HCT116 (cell line): ENCODE data around the gene THSD7B. TPM values are rescaled to one million over a fixed set of nuclear protein-coding genes. Genes with fewer than 3 reads are reported as not detected.

Source experiments
- ATAC-seq: fragments of 200-7000 bp; cut with Tn5 transposase; 2 replicates; pipeline ENCODE4 v1.9.1; 2020; ENCODE audit warnings: mild to moderate bottlenecking, moderate library complexity
- BruUV-seq: library from RNA; stranded (reverse); fragments of 400-500 nt; replicated peaks from 2 replicates; lab custom pipeline; 2021; lab: Mats Ljungman, UMichigan
- CTCF ChIA-PET: fragments of 300-600 bp; sonication (Branson Sonifier 250); formaldehyde crosslinking; loops from one replicate; lab custom pipeline; 2021; ENCODE audit warnings: antibody characterized with exemption; lab: Charles Lee
- POLR2A ChIA-PET: fragments of 300-600, 350-600 bp; sonication (Branson Sonifier 250); formaldehyde crosslinking; loops from one replicate; lab custom pipeline; 2021; ENCODE audit warnings: antibody characterized with exemption; lab: Charles Lee
- RAD21 ChIA-PET, 2 experiments: fragments of 300-600 bp; sonication (Branson Sonifier 250); formaldehyde crosslinking; loops; one replicate each; lab custom pipeline; 2023; ENCODE audit warnings: low total read pairs in 2 of 2; ENCODE audit not compliant: uncharacterized antibody in 2 of 2, unreplicated experiment in 2 of 2, low non-redundant PET in 1 of 2; lab: Charles Lee
- DNase-seq: peaks from one replicate; pipeline ENCODE4 v3.0.0-alpha.2; 2010; ENCODE audit warnings: low read depth, low spot score
- H2AFZ ChIP-seq: fragments of 200-600 bp; shearing (Covaris generic), sonication (generic); 2 replicates; pipeline ENCODE4 v1.6.1; 2017; ENCODE audit warnings: low read depth, mixed run types, mixed read lengths, antibody characterized with exemption, low read length; ENCODE audit not compliant: poor library complexity, severe bottlenecking
- H3K27ac ChIP-seq: 2 replicates; pipeline ENCODE4 v1.5.1; 2012; ENCODE audit warnings: low read depth, low read length
- H3K27me3 ChIP-seq: fragments of 200-600 bp; sonication (generic); 2 replicates; pipeline ENCODE4 v1.6.1; 2016; ENCODE audit warnings: mixed run types, low read length, mixed read lengths; ENCODE audit not compliant: insufficient read depth
- H3K36me3 ChIP-seq, 2 experiments: fragments of 200-500 bp in 1 of 2; fragments of 200-600 bp in 1 of 2; sonication (Bioruptor generic) in 1 of 2; sonication (generic) in 1 of 2; 2 replicates each; pipeline versions ENCODE4 v1.5.1 to v1.6.1; 2014 to 2016; ENCODE audit warnings: low read length in 2 of 2, inconsistent platforms in 1 of 2, mixed read lengths in 1 of 2, mixed run types in 1 of 2; ENCODE audit not compliant: insufficient read depth in 2 of 2, control insufficient read depth in 1 of 2
- H3K4me1 ChIP-seq, 2 experiments: fragments of 200-600 bp in 1 of 2; sonication (generic) in 1 of 2; 2 replicates each; pipeline versions ENCODE4 v1.5.1 to v1.6.1; 2012 to 2017; ENCODE audit warnings: low read length in 2 of 2, inconsistent platforms in 1 of 2, mild to moderate bottlenecking in 1 of 2, mixed read lengths in 1 of 2, mixed run types in 1 of 2, moderate library complexity in 1 of 2; ENCODE audit not compliant: insufficient read depth in 2 of 2, control insufficient read depth in 1 of 2
- H3K4me2 ChIP-seq: fragments of 200-600 bp; sonication (generic); 2 replicates; pipeline ENCODE4 v1.6.1; 2017; ENCODE audit warnings: mixed run types, low read length, mixed read lengths
- H3K4me3 ChIP-seq, 2 experiments: fragments of 200-600 bp in 1 of 2; sonication (generic) in 1 of 2; replicated peaks in 1 of 2; 2 replicates each; pipeline ENCODE4 v1.5.1; 2011 to 2016; ENCODE audit warnings: low read length in 2 of 2, control low read depth in 1 of 2, low read depth in 1 of 2, mild to moderate bottlenecking in 1 of 2, mixed read lengths in 1 of 2, mixed run types in 1 of 2
- H3K79me2 ChIP-seq: fragments of 200-600 bp; sonication (generic); 2 replicates; pipeline ENCODE4 v1.6.1; 2017; ENCODE audit warnings: mild to moderate bottlenecking, mixed run types, low read length, moderate library complexity, mixed read lengths; ENCODE audit not compliant: insufficient read depth
- H3K9ac ChIP-seq: fragments of 200-600 bp; sonication (generic); 2 replicates; pipeline ENCODE4 v1.6.1; 2016; ENCODE audit warnings: low read length, mixed read lengths
- H3K9me2 ChIP-seq: fragments of 200-600 bp; sonication (generic), shearing (Covaris generic); 2 replicates; pipeline ENCODE4 v1.6.1; 2017; ENCODE audit warnings: mixed run types, mild to moderate bottlenecking, moderate library complexity; ENCODE audit not compliant: insufficient read depth
- H3K9me3 ChIP-seq, 2 experiments: fragments of 200-500 bp in 1 of 2; fragments of 200-600 bp in 1 of 2; sonication (Bioruptor generic) in 1 of 2; sonication (generic) in 1 of 2; 2 replicates each; pipeline ENCODE4 v1.6.1; 2014 to 2017; ENCODE audit warnings: low read length in 2 of 2, mixed read lengths in 2 of 2, inconsistent platforms in 1 of 2, low read depth in 1 of 2, mild to moderate bottlenecking in 1 of 2, mixed run types in 1 of 2, moderate library complexity in 1 of 2; ENCODE audit not compliant: control insufficient read depth in 1 of 2, insufficient read depth in 1 of 2
- H4K20me1 ChIP-seq: fragments of 200-600 bp; sonication (generic), shearing (Covaris generic); 2 replicates; pipeline ENCODE4 v1.6.1; 2017; ENCODE audit warnings: mixed run types, mild to moderate bottlenecking, moderate library complexity; ENCODE audit not compliant: insufficient read depth
- CBX3 ChIP-seq: IDR thresholded peaks from 2 replicates; pipeline ENCODE4 v1.6.1; 2012; ENCODE audit warnings: low read depth
- CEBPB ChIP-seq: IDR thresholded peaks from 2 replicates; pipeline ENCODE4 v1.6.1; 2012; ENCODE audit warnings: low read depth
- EGR1 ChIP-seq: IDR thresholded peaks from 2 replicates; pipeline ENCODE4 v1.6.1; 2012; ENCODE audit warnings: low read depth
- ELF1 ChIP-seq: IDR thresholded peaks from 2 replicates; pipeline ENCODE4 v1.6.1; 2012; ENCODE audit warnings: low read depth, borderline replicate concordance
- EZH2 ChIP-seq: fragments of 200-600 bp; sonication (generic); IDR thresholded peaks from 2 replicates; pipeline ENCODE4 v1.6.1; 2017; ENCODE audit warnings: antibody characterized with exemption, mixed run types
- FOSL1 ChIP-seq: IDR thresholded peaks from 2 replicates; pipeline ENCODE4 v1.6.1; 2012; ENCODE audit warnings: low read depth
- JUND ChIP-seq: IDR thresholded peaks from 2 replicates; pipeline ENCODE4 v1.6.1; 2012
- POLR2A ChIP-seq: IDR thresholded peaks from 2 replicates; pipeline ENCODE4 v1.7.0; 2011; ENCODE audit warnings: borderline replicate concordance; ENCODE audit not compliant: insufficient read depth, insufficient read length; ENCODE audit errors: extremely low read depth
- POLR2AphosphoS5 ChIP-seq: IDR thresholded peaks from 2 replicates; pipeline ENCODE4 v1.6.1; 2011; ENCODE audit warnings: mild to moderate bottlenecking, low read depth, low read length, moderate library complexity
- RAD21 ChIP-seq: IDR thresholded peaks from 2 replicates; pipeline ENCODE4 v1.6.1; 2012; ENCODE audit warnings: low read depth, mild to moderate bottlenecking
- SIN3A ChIP-seq: IDR thresholded peaks from 2 replicates; pipeline ENCODE4 v1.6.1; 2012; ENCODE audit warnings: low read depth
- SP1 ChIP-seq: IDR thresholded peaks from 2 replicates; pipeline ENCODE4 v1.6.1; 2012; ENCODE audit warnings: low read depth
- SRF ChIP-seq: IDR thresholded peaks from 2 replicates; pipeline ENCODE4 v1.6.1; 2012; ENCODE audit warnings: low read depth
- TCF7L2 ChIP-seq: IDR thresholded peaks from 2 replicates; pipeline ENCODE4 v1.7.0; 2011; ENCODE audit warnings: borderline replicate concordance, inconsistent platforms; ENCODE audit not compliant: insufficient read depth, insufficient read length; ENCODE audit errors: extremely low read depth
- YY1 ChIP-seq: IDR thresholded peaks from 2 replicates; pipeline ENCODE4 v1.6.1; 2011; ENCODE audit warnings: low read length, low read depth, moderate library complexity, mild to moderate bottlenecking; ENCODE audit not compliant: insufficient replicate concordance; ENCODE audit errors: extremely low read depth
- ZFX ChIP-seq: fragments of 450-650 bp; IDR thresholded peaks from 2 replicates; pipeline ENCODE4 v1.6.1; 2017
- ZNF274 ChIP-seq: fragments of 200-500 bp; sonication (Bioruptor generic); IDR thresholded peaks from 2 replicates; pipeline ENCODE4 v1.6.1; 2014; ENCODE audit warnings: mild to moderate bottlenecking, low read depth, low read length, inconsistent platforms
- intact Hi-C: fragments of 100-400 bp; cut with micrococcal nuclease; formaldehyde crosslinking; loops from 2 replicates; pipeline ENCODE4 v1.10.0; 2022
- total RNA-seq: library from RNA; stranded (reverse); gene quantifications from one replicate; pipeline ENCODE4 v1.2.1, GENCODE V29; 2021; ENCODE audit not compliant: unreplicated experiment
- TF ChIP-seq, protein P1 (sequence below): IDR thresholded peaks from 2 replicates; pipeline ENCODE4 v1.6.1; 2012
- TF ChIP-seq, protein P2 (sequence below): IDR thresholded peaks from 2 replicates; pipeline ENCODE4 v1.6.1; 2012; ENCODE audit warnings: low read depth
- TF ChIP-seq, protein P3 (sequence below): IDR thresholded peaks from 2 replicates; pipeline ENCODE4 v1.6.1; 2011; ENCODE audit warnings: mild to moderate bottlenecking, low read length, moderate library complexity; ENCODE audit not compliant: insufficient replicate concordance; ENCODE audit errors: extremely low read depth

The THSD7B gene
- total RNA-seq, 1 experiment from 2014 or later = not detected

DNA sequence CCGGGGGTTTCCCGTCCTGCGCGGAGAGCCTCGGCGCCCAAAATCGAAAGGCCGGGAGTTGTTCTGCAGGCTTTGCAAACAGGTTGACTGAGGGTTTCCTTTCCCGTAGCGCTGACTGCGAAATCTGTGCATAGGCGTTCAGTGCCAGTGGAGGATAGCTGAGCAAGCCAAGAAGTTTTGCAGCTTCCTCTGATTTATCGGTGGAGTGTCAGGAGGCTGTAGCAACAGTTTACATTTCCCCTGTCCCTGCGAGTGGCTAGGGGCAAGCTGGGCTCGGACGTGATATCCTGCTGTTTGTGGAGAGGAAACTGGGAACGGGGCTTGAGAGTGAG, 694 bp downstream of the THSD7B start (continued):
- TF ChIP-seq ZNF274 (no peak), CBX3 (no peak), EGR1 (no peak), POLR2A (no peak)

DNA sequence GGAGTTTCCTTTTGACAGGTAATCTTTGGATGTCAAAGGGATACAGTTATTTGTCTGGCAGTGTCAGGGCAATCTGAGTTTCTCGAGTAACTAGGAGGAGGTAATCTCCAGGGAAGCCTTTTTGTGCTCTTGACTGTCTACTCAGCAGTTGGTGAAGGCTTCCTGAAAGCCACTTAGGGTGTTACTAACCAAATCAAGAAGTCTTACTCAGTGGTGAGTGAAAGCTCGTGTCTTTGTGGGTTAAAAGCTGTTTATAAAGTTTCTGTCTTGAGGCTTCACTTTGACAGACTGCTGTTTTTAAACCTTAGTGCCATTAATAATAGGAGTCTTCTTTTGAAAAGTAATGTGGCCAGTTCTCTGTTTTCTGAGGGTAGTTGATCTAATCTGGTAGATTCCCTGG, 1.7 kb downstream of the THSD7B start:
- no peaks in the 10 kb centered on the region for H3K79me2 ChIP-seq
- H3K4me2 ChIP-seq = no peak overlapping the region
- no peak overlapping the region for H3K27ac ChIP-seq
- no peaks in the 10 kb centered on the region for H3K27me3 ChIP-seq
- TF ChIP-seq SRF = no peak
- TF ChIP-seq POLR2AphosphoS5 = no peak
- no peak for TF ChIP-seq FOSL1
- TF ChIP-seq ZNF274 = no peak
- TF ChIP-seq EZH2 = no peak
- TF ChIP-seq EGR1 = no peak
- TF ChIP-seq CEBPB = no peak
- no peak for TF ChIP-seq YY1
- TF ChIP-seq RAD21 = no peak
- TF ChIP-seq ELF1 = no peak
- TF ChIP-seq ZFX = no peak
- TF ChIP-seq SIN3A = no peak
- no peak for TF ChIP-seq JUND
- no peak for TF ChIP-seq TCF7L2
- no peak for TF ChIP-seq SP1
- TF ChIP-seq, protein P1, sequence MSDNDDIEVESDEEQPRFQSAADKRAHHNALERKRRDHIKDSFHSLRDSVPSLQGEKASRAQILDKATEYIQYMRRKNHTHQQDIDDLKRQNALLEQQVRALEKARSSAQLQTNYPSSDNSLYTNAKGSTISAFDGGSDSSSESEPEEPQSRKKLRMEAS = no peak
- TF ChIP-seq, protein P2, sequence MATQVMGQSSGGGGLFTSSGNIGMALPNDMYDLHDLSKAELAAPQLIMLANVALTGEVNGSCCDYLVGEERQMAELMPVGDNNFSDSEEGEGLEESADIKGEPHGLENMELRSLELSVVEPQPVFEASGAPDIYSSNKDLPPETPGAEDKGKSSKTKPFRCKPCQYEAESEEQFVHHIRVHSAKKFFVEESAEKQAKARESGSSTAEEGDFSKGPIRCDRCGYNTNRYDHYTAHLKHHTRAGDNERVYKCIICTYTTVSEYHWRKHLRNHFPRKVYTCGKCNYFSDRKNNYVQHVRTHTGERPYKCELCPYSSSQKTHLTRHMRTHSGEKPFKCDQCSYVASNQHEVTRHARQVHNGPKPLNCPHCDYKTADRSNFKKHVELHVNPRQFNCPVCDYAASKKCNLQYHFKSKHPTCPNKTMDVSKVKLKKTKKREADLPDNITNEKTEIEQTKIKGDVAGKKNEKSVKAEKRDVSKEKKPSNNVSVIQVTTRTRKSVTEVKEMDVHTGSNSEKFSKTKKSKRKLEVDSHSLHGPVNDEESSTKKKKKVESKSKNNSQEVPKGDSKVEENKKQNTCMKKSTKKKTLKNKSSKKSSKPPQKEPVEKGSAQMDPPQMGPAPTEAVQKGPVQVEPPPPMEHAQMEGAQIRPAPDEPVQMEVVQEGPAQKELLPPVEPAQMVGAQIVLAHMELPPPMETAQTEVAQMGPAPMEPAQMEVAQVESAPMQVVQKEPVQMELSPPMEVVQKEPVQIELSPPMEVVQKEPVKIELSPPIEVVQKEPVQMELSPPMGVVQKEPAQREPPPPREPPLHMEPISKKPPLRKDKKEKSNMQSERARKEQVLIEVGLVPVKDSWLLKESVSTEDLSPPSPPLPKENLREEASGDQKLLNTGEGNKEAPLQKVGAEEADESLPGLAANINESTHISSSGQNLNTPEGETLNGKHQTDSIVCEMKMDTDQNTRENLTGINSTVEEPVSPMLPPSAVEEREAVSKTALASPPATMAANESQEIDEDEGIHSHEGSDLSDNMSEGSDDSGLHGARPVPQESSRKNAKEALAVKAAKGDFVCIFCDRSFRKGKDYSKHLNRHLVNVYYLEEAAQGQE = no peak
- no peak for TF ChIP-seq CBX3
- TF ChIP-seq, protein P3, sequence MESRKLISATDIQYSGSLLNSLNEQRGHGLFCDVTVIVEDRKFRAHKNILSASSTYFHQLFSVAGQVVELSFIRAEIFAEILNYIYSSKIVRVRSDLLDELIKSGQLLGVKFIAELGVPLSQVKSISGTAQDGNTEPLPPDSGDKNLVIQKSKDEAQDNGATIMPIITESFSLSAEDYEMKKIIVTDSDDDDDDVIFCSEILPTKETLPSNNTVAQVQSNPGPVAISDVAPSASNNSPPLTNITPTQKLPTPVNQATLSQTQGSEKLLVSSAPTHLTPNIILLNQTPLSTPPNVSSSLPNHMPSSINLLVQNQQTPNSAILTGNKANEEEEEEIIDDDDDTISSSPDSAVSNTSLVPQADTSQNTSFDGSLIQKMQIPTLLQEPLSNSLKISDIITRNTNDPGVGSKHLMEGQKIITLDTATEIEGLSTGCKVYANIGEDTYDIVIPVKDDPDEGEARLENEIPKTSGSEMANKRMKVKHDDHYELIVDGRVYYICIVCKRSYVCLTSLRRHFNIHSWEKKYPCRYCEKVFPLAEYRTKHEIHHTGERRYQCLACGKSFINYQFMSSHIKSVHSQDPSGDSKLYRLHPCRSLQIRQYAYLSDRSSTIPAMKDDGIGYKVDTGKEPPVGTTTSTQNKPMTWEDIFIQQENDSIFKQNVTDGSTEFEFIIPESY = no peak
- BruUV-seq = no TSS peak
- RAD21 ChIA-PET = no interaction called here
- CTCF ChIA-PET = no interaction called here
- H4K20me1 ChIP-seq = no peaks in the 10 kb centered on the region
- H3K9me2 ChIP-seq = no peaks in the 10 kb centered on the region
- DNase-seq (no peak), ATAC-seq (no peak)
- no peak overlapping the region for H3K4me3 ChIP-seq
- POLR2A ChIA-PET = no interaction called here
- H3K9ac ChIP-seq = no peak overlapping the region
- intact Hi-C loops = no loop called here
- no peaks in the 10 kb centered on the region; a peak in 1 of 4 replicates for H3K9me3 ChIP-seq
- no peak overlapping the region for H2AFZ ChIP-seq
- no peaks in the 10 kb centered on the region for H3K4me1 ChIP-seq
- no peaks in the 10 kb centered on the region for H3K36me3 ChIP-seq
